GM12801 (cell line): ENCODE data around the gene TBATA.

Source experiments
- TF ChIP-seq, protein P1 (sequence below): IDR thresholded peaks from one replicate; pipeline ENCODE4 v1.5.1; 2011; ENCODE audit warnings: control low read depth; ENCODE audit not compliant: insufficient read length; ENCODE audit errors: extremely low read depth

TBATA gene

DNA sequence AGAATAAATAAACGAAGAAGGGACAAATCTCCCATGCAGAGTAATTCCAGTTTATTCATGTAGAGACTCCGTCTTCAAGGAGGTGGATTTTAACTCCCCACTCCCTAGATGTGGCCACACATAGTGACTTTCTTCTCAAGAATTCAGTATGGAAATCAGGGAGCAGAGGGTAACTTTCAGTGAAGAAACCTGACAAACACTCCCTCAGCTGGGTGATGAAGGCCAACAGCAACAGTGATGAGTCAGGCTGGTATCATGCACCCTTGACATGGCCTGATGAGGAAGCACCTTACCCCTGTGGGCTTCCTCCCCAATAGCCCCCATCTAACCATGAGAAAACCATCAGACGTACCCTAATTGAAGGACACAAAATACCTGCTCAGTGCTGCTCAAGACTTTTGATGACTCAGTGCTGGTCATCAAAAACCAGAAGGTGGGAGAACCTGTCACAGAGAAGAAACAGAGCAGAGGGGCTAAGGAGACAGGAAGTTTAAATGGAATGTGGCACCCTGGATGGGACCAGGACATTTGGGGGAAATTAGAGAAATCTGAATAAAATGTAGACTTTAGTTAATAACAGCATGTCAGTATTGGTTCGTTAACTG is 62.3 kb downstream of the TBATA start:
- TF ChIP-seq, protein P1, sequence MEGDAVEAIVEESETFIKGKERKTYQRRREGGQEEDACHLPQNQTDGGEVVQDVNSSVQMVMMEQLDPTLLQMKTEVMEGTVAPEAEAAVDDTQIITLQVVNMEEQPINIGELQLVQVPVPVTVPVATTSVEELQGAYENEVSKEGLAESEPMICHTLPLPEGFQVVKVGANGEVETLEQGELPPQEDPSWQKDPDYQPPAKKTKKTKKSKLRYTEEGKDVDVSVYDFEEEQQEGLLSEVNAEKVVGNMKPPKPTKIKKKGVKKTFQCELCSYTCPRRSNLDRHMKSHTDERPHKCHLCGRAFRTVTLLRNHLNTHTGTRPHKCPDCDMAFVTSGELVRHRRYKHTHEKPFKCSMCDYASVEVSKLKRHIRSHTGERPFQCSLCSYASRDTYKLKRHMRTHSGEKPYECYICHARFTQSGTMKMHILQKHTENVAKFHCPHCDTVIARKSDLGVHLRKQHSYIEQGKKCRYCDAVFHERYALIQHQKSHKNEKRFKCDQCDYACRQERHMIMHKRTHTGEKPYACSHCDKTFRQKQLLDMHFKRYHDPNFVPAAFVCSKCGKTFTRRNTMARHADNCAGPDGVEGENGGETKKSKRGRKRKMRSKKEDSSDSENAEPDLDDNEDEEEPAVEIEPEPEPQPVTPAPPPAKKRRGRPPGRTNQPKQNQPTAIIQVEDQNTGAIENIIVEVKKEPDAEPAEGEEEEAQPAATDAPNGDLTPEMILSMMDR = no peak
